ENCODE measurements around the gene OLA1.
"Not testable (repeated sequence)": the region's sequence is repeated elsewhere in the genome, so short reads cannot be mapped to it uniquely, and the experiment has no call there.

OLA1 gene

DNA sequence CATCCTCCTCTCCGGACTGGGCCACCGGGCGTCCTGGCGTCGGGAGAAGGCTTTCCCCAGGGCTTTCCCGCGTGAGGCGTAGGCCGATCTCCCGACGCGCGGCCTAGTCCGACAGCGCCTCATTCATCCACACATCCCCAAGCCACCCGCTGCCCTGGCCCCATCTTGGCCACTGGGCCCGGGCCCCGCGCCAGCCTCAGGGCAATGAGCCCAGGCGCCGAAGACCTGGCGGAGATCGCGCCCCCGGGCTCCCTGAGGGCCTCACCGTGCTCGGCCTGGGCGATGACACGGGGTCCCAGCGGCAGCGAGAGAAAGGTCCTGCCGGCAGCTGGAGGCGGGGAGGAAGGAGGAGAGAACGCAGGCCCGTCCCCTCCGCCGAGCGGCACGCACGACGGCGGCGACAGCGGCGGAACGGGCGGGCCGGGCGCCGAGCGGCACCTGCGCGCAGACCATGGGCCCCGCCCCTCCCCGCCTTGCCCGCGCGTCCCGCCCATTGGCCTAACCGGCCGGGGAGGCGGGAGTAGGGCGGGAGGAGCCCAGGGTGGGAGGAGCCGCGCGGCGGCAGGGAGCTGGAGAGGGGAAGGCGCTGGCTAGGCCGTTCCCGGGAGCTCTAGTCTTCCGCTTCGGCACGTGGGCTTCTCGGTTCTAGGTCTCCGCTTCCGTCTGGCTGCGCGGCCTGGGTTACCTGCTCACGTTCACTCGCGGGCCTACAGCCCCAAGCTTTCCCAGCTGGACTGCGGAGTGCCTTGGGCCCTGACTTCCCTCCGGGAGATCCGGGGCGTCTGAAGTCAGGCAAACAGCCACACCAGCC, at the start of gene OLA1:
Gene OLA1 (minus strand): TSS at position 346 of the 811 bp plus-strand sequence. CDS start 1,717 bp downstream, outside the sequence.
- DNase-seq = peak; percentile 93

- no peak for DNase-seq
These were observed 44.6 kb upstream of the OLA1 start for GRCh38 chr2:174292908-174293307.

DNA sequence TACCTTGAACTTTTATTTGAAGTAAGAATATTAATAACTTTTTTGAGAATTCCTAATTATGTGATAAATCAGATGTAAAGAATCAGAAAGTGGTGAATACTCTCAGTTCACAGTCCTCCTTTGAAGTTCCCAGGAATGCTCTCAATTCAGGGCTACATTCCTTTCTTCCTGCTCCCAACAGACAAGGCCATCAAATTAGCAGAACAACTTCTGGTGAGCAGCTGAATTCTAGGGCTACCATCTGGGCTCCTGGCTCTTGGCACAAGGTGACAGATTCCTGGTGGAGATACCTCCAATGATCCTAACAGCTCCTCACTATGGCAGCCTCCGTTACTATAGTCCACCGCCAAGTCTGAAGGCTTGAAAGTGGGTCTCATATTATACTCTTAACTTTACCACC, 37.8 kb upstream of the OLA1 start:
- DNase-seq = no peak

DNA sequence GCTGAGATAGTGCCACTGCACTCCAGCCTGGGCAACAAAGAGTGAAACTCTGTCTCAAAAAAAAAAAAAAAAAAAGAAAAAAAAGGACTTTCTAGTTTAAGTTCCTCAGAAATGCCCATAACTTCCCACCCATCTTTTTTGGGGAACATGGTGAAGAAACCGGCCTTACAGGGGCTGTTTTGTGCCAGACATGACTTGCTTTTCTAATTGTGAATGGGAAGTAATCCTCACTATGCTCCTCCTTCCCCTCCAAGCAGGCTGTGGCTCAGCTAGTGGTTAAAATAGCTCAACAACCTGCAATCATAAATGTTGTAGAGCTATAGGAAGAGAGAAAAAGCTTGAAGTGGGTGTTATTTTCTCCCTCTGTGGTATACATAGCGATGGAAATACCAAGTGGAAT, 34.1 kb upstream of the OLA1 start:
- DNase-seq = no peak

DNA sequence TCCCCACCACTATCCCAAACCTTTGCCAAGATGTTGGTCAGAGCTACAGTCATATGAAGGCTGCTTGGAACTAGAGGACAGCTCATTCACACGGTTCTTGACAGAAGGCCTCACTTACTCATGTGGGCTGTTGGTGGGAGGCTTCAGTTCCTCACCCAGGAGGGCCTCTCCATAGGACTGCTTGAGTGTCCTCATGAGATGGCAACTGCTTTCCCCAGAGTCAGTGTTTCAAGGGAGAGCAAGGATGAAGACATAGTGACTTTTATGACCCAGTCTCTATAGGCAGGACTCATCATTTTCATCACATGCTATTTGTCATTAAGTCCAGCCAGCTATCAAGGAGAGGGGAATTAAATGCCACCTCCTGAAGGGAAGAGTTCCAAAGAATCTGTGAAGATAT, 33.4 kb upstream of the OLA1 start:
- no peak for DNase-seq

GRCh38 chr2:174280596-174280995, 32.3 kb upstream of the OLA1 start:
- DNase-seq = no peak

GRCh38 chr2:174270263-174270662, 21.9 kb upstream of the OLA1 start:
- DNase-seq = not testable (repeated sequence)

DNA sequence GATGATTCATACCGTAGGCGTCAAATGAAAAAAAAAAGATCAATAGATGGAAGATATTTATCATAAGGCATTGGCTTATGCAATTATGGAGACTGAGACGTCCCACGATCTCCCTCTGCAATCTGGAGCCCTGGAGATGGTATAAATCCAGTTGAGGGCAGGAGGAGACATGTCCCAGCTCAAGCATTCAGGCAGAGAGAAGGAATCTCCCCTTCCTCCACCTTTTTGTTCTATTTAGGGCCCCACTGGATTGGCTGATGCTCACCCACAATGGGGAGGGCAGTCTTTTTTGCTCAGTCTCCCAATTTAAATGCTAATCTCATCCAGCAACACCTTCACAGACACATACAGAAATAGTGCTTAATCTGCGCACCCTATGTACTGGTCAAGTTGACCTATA, 18.0 kb upstream of the OLA1 start:
- DNase-seq = no peak

GRCh38 chr2:174263997-174264396, 15.7 kb upstream of the OLA1 start:
- DNase-seq = no peak

- DNase-seq = peak; percentile 23
These were observed 11.6 kb upstream of the OLA1 start for GRCh38 chr2:174259981-174260380.

DNA sequence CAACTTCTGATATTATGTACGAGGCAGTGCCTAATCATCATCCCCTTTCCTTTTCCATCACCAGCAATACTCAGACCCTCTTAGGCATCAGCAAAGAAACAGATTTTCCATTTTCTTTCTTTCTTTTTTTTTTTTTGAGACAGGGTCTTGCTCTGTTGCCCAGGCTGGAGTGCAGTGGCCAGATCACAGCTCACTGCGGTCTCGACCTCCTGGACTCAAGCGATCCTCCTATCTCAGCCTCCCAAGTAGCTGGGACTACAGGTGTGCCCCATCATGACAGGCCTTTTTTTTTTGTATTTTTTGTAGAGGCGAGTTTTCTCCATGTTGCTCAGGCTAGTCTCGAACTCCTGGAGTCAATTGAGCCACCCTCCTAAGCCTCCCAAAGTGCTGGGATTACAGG, 5.9 kb upstream of the OLA1 start:
- DNase-seq = no peak

DNA sequence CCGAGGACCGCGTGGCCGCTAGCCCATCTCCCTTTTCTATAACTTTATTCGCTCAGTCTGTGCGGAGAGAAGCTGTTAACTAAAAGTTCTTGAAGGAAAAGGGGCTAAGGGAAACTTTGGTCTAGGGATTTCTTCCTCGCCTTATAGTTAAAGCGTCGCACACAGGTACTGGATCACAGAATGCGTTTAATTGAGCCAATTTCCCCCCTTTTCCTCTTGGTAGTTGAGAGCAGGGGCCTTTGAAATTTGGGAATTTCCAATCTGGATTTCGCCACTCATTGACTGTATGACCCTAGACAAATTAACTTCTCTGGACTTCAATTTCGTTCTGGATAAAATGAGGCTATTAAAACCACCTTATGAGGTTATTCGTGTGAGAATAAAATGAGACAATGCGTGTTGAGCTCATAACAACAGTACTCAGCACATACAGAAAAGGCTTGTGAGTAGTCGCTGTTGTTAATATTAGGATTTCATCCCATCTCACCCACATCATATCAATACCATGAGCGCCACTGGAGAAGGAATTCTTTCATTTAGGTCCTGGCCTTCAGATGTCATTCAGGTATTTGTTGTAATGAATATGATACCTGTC, 763 bp upstream of the OLA1 start:
- DNase-seq = no peak

DNA sequence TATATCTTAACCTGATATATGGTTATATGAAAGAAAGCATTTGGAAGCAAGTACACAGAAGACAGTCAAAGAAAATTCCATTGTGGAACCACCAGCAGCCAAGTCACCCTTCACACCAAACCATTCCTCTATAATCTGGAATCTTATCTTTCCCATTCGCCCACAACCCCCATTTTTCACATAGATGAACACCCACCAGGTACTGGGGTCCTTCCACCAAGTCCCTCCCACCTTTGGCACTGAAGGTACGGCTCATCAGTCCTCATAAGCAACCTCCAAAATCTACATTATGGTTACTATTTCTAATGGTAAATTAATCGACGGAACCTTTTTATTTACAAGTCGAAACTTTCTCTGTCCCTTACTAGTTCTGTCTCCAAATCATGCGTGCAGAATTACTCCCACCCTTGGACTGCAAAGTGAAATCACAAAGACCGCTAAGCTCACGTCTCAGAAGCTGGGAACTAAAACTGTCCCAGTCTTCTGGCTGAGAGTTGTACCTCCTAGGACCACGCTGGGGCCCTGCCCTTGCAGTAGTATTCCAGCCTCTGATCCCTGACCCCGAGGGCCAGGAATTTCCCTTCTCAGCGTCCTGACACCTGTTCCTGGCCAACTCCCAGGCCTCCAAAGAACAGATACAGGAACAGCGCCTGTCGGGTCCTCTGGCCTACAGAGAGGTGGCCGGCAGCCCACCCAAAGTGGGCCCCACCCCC, 702 bp downstream of the OLA1 start:
- DNase-seq = peak; percentile 36

DNA sequence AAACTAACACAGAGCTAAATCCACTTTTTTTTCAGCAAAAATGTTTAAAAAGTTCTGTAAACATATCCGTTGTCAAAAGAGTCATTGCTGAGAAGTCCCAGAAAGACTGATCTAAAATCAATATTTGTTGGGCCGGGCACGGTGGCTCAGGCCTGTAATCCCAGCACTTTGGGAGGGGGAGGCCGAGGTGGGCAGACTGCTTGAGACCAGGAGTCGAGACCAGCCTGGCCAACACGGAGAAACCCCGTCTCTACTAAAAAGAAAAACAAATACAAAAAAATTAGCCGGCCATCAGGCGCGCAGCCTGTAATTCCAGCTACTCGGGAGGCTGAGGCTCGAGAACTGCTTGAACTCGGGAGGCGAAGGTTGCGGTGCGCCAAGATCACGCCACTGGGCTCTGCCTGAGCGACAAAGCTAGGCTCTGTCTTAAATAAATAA, 1.4 kb downstream of the OLA1 start:
- no peak for DNase-seq

GRCh38 chr2:174245628-174246027, 2.7 kb downstream of the OLA1 start:
- DNase-seq = not testable (repeated sequence)

GRCh38 chr2:174245065-174245464, 3.3 kb downstream of the OLA1 start:
- DNase-seq = no peak

DNA sequence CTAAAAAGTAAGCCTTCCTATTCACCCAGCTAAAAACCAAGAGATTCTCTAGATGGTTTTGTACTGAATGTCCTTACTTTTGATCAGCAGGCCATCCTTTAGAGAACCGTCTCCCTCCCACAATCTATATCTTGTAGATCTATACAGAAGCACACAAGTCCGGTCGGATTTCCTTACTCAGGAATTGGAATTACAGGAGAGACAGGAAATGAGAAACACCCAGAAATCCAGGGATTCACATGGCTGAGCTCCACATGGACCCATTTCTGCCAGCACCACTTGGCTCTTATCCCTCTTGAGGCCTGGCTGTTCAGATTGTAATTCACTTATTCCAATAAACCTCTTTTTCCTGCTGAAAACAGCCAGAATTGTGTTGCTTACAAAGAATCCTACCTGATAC, 4.5 kb downstream of the OLA1 start:
- no peak for DNase-seq

- DNase-seq = no peak
These were observed 8.2 kb downstream of the OLA1 start for GRCh38 chr2:174240097-174240496.

DNA sequence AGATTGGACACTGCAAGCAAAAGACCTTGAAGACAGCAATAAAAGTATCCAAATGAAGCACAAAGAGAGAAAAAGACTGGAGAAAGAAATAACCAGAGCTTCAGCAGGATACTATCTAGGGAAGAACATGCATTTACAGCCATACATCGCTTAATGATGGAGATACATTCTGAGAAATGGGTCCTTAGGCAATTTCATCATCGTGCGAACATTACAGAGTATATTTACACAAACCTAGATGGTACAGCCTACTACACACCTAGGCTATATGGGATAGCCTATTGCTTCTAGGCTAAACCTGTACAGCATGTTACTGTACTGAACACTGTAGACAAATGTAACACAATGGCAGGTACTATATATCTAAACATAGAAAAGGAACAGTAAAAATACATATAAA, 11.9 kb downstream of the OLA1 start:
- DNase-seq = no peak

GRCh38 chr2:174235680-174236079, 12.7 kb downstream of the OLA1 start:
- DNase-seq = no peak

- DNase-seq = no peak
These were observed 14.5 kb downstream of the OLA1 start for GRCh38 chr2:174233771-174234275.

- DNase-seq = no peak
These were observed 20.6 kb downstream of the OLA1 start for GRCh38 chr2:174227748-174228147.

- peak; percentile 53 for DNase-seq
These were observed 23.6 kb downstream of the OLA1 start for GRCh38 chr2:174224665-174225288.

All from hematopoietic multipotent progenitor cell treated with erythropoietin and hydrocortisone succinate and interleukin-3 and kit ligand, for 8 days (in vitro differentiated cells).